GM04504 (cell line): ENCODE results near the gene SLC35F2.
"Not testable (repeated sequence)": the region's sequence is repeated elsewhere in the genome, so short reads cannot be mapped to it uniquely, and the experiment has no call there.

Experiments
- DNase-seq: peaks from one replicate; pipeline ENCODE4 v3.0.0-alpha.2; 2012; ENCODE audit warnings: low read depth

The SLC35F2 gene

GRCh38 chr11:107785401-107785800, 73.2 kb downstream of the SLC35F2 start:
- no peak for DNase-seq

GRCh38 chr11:107783121-107783520, 75.5 kb downstream of the SLC35F2 start:
- no peak for DNase-seq

GRCh38 chr11:107780775-107781174, 77.8 kb downstream of the SLC35F2 start:
- no peak for DNase-seq

- DNase-seq, result no peak
Observed at GRCh38 chr11:107780136-107780535, 78.5 kb downstream of the SLC35F2 start.

- DNase-seq, result no peak
Observed at GRCh38 chr11:107778839-107779517, 79.6 kb downstream of the SLC35F2 start.

GRCh38 chr11:107777110-107777509, 81.5 kb downstream of the SLC35F2 start:
- DNase-seq, result no peak

- DNase-seq, result no peak
Observed at GRCh38 chr11:107776062-107776461, 82.5 kb downstream of the SLC35F2 start.

GRCh38 chr11:107770551-107770951, 88.0 kb downstream of the SLC35F2 start:
- DNase-seq, result peak; percentile 64

- peak; percentile 59 for DNase-seq
Observed at GRCh38 chr11:107769189-107769588, 89.4 kb downstream of the SLC35F2 start.

- DNase-seq, result not testable (repeated sequence)
Observed at GRCh38 chr11:107758719-107759355, 99.8 kb downstream of the SLC35F2 start.

- no peak for DNase-seq
Observed at GRCh38 chr11:107757661-107758060, 100.9 kb downstream of the SLC35F2 start.

- no peak for DNase-seq
Observed at GRCh38 chr11:107756553-107756952, 102.0 kb downstream of the SLC35F2 start.

GRCh38 chr11:107752949-107753822, 105.4 kb downstream of the SLC35F2 start:
- no peak for DNase-seq

- DNase-seq, result no peak
Observed at GRCh38 chr11:107752508-107752907, 106.1 kb downstream of the SLC35F2 start.

GRCh38 chr11:107751082-107751481, 107.5 kb downstream of the SLC35F2 start:
- DNase-seq, result no peak

GRCh38 chr11:107750313-107750712, 108.3 kb downstream of the SLC35F2 start:
- DNase-seq, result no peak

- no peak for DNase-seq
Observed at GRCh38 chr11:107747622-107748021, 111.0 kb downstream of the SLC35F2 start.

- DNase-seq, result no peak
Observed at GRCh38 chr11:107744736-107745135, 113.9 kb downstream of the SLC35F2 start.

GRCh38 chr11:107743191-107743590, 115.4 kb downstream of the SLC35F2 start:
- no peak for DNase-seq

- DNase-seq, result no peak
Observed at GRCh38 chr11:107741044-107741823, 117.4 kb downstream of the SLC35F2 start.
